ENCODE measurements around the gene KIF5C. TPM values are rescaled to one million over a fixed set of nuclear protein-coding genes. Genes with fewer than 3 reads are reported as not detected.

KIF5C gene
- total RNA-seq, 1 experiment from 2014 or later = 1.6 TPM

DNA sequence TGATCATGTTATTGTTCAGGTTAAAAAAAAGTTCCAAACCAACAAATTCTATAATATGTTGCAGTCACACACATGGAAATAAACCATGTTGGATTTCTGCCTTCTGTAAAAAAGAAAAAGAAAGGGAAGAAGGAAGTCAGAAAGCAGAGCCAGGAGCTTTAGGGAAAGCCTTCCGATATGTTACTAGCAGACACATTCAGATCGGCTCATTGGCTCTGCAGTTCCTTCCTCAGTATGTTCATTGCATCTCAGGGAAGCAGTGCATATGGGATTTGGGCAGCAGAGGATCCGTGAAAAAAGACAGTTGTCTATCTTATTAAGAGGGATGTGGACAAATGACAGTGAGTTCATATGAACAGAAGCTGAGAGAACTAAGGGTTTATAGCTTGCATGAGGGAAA, 68.1 kb downstream of the KIF5C start:
- ATAC-seq (no peak), DNase-seq (ENCODE audit: low read depth, low spot score) (no peak)
- POLR2A ChIA-PET = no interaction called here
- H3K27ac ChIP-seq (ENCODE audit: low read length) = no peak overlapping the region
- no peak overlapping the region for H3K4me3 ChIP-seq (ENCODE audit: low read depth in 2 of 2, low read length in 2 of 2)
- peaks cover 13% of the 10 kb centered on the region for H3K27me3 ChIP-seq (ENCODE audit: control insufficient read depth, insufficient read depth, low read length)
- H3K9me3 ChIP-seq (ENCODE audit: control insufficient read depth, insufficient read depth, low read depth, low read length) = no peaks in the 10 kb centered on the region
- no TSS peak for BruUV-seq (replicated peaks)
- no peaks in the 10 kb centered on the region for H3K36me3 ChIP-seq (ENCODE audit: control insufficient read depth, insufficient read depth, low read length)
- no peak for TF ChIP-seq SIN3A (IDR thresholded peaks at IDR 0.05; ENCODE audit: borderline replicate concordance, insufficient read depth, low read depth, low read length)
- no peak for TF ChIP-seq TCF7L2 (IDR thresholded peaks at IDR 0.05; ENCODE audit: low read depth, low read length)
- TF ChIP-seq, protein P1, sequence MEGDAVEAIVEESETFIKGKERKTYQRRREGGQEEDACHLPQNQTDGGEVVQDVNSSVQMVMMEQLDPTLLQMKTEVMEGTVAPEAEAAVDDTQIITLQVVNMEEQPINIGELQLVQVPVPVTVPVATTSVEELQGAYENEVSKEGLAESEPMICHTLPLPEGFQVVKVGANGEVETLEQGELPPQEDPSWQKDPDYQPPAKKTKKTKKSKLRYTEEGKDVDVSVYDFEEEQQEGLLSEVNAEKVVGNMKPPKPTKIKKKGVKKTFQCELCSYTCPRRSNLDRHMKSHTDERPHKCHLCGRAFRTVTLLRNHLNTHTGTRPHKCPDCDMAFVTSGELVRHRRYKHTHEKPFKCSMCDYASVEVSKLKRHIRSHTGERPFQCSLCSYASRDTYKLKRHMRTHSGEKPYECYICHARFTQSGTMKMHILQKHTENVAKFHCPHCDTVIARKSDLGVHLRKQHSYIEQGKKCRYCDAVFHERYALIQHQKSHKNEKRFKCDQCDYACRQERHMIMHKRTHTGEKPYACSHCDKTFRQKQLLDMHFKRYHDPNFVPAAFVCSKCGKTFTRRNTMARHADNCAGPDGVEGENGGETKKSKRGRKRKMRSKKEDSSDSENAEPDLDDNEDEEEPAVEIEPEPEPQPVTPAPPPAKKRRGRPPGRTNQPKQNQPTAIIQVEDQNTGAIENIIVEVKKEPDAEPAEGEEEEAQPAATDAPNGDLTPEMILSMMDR (IDR thresholded peaks at IDR 0.05) = no peak
- TF ChIP-seq, protein P2, sequence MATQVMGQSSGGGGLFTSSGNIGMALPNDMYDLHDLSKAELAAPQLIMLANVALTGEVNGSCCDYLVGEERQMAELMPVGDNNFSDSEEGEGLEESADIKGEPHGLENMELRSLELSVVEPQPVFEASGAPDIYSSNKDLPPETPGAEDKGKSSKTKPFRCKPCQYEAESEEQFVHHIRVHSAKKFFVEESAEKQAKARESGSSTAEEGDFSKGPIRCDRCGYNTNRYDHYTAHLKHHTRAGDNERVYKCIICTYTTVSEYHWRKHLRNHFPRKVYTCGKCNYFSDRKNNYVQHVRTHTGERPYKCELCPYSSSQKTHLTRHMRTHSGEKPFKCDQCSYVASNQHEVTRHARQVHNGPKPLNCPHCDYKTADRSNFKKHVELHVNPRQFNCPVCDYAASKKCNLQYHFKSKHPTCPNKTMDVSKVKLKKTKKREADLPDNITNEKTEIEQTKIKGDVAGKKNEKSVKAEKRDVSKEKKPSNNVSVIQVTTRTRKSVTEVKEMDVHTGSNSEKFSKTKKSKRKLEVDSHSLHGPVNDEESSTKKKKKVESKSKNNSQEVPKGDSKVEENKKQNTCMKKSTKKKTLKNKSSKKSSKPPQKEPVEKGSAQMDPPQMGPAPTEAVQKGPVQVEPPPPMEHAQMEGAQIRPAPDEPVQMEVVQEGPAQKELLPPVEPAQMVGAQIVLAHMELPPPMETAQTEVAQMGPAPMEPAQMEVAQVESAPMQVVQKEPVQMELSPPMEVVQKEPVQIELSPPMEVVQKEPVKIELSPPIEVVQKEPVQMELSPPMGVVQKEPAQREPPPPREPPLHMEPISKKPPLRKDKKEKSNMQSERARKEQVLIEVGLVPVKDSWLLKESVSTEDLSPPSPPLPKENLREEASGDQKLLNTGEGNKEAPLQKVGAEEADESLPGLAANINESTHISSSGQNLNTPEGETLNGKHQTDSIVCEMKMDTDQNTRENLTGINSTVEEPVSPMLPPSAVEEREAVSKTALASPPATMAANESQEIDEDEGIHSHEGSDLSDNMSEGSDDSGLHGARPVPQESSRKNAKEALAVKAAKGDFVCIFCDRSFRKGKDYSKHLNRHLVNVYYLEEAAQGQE (IDR thresholded peaks at IDR 0.05; ENCODE audit: insufficient read depth in 1 of 2, low read depth in 2 of 2, low read length in 1 of 2) = no peak
- TF ChIP-seq POLR2AphosphoS5 (IDR thresholded peaks at IDR 0.05; ENCODE audit: low read depth, low read length) = no peak
- in situ Hi-C loops (cut with HindIII; ENCODE audit: low pct_unique_long_range_greater_than_20kb, low sequenced_read_pairs) (no loop called here), intact Hi-C loops (cut with micrococcal nuclease; ENCODE audit: unreplicated experiment) (no loop called here)
- CTCF ChIA-PET = no interaction called here
- no peaks in the 10 kb centered on the region for H3K4me1 ChIP-seq (ENCODE audit: control insufficient read depth, insufficient read depth, low read length)

DNA sequence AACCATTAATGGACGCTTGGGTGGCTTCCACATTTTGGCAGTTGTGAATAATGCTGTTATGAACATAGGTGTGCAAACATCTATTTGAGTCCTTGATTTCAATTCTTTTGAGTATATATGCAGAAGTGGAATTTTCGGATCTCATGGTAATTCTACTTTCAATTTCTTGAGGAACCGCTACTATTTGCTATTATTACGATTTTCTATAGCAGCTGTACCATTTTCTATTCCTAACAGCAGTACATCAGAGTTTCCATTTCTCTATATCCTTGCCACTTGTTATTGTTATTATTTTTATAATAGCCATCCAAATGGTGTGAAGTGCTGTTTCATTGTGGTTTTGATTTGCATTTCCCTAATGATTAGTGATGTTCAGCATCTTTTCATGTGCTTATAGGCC, 69.5 kb downstream of the KIF5C start:
- Histone ChIP-seq H3K4me3 (ENCODE audit: low read depth in 2 of 2, low read length in 2 of 2) (no peak overlapping the region), H3K27me3 (ENCODE audit: control insufficient read depth, insufficient read depth, low read length) (peaks cover 11% of the 10 kb centered on the region), H3K4me1 (ENCODE audit: control insufficient read depth, insufficient read depth, low read length) (no peaks in the 10 kb centered on the region), H3K36me3 (ENCODE audit: control insufficient read depth, insufficient read depth, low read length) (no peaks in the 10 kb centered on the region), H3K9me3 (ENCODE audit: control insufficient read depth, insufficient read depth, low read depth, low read length) (no peaks in the 10 kb centered on the region), H3K27ac (ENCODE audit: low read length) (no peak overlapping the region)
- in situ Hi-C loops (cut with HindIII; ENCODE audit: low pct_unique_long_range_greater_than_20kb, low sequenced_read_pairs) (no loop called here), intact Hi-C loops (cut with micrococcal nuclease; ENCODE audit: unreplicated experiment) (no loop called here)
- no peak for TF ChIP-seq POLR2AphosphoS5 (IDR thresholded peaks at IDR 0.05; ENCODE audit: low read depth, low read length)
- TF ChIP-seq, protein P2 (IDR thresholded peaks at IDR 0.05; ENCODE audit: insufficient read depth in 1 of 2, low read depth in 2 of 2, low read length in 1 of 2) = no peak
- DNase-seq (ENCODE audit: low read depth, low spot score) (no peak), ATAC-seq (no peak)
- ChIA-PET POLR2A (no interaction called here), CTCF (no interaction called here)
- no TSS peak for BruUV-seq (replicated peaks)

Data from Panc1 (cell line).